ENCODE results near the gene TRIM41. TPM values are rescaled to one million over a fixed set of nuclear protein-coding genes. Genes with fewer than 3 reads are reported as not detected.

TRIM41 gene
- total and polyA plus RNA-seq, 9 of the 15 experiments (the other 6 are each of a cell fraction or from before 2014, with no cell fraction given): 1.8 to 47.6 (median 20.9) TPM

GRCh38 chr5:181261320-181262049 is 38.4 kb downstream of the TRIM41 start (continued):
- TF ChIP-seq ZBTB26 (CRISPR knock-in tag; IDR thresholded peaks at IDR 0.05) (no peak), SRSF7 (optimal IDR thresholded peaks at IDR 0.05; ENCODE audit: low read depth, low read length) (no peak), HNRNPLL (IDR thresholded peaks at IDR 0.05; ENCODE audit: low read depth, low read length, poor library complexity, severe bottlenecking) (peak; percentile 68), EP400 (IDR thresholded peaks at IDR 0.05) (peak; percentile 78; the same call in 1 of the 2 replicates), ZNF707 (CRISPR knock-in tag; conservative IDR thresholded peaks at IDR 0.05) (no peak), NUFIP1 (IDR thresholded peaks at IDR 0.05; ENCODE audit: partially characterized antibody) (no peak), GABPA (tag; conservative IDR thresholded peaks at IDR 0.05; ENCODE audit: low read depth) (peak; percentile 72), CBFA2T3 (IDR thresholded peaks at IDR 0.05) (no peak), ELF2 (CRISPR knock-in tag; IDR thresholded peaks at IDR 0.05) (peak; percentile 32; the same call in 1 of the 2 replicates), ZNF57 (CRISPR knock-in tag; IDR thresholded peaks at IDR 0.05) (no peak), POLR2B (IDR thresholded peaks at IDR 0.05; ENCODE audit: low read depth, partially characterized antibody) (peak; percentile 72), TCFL5 (CRISPR knock-in tag; conservative IDR thresholded peaks at IDR 0.05) (no peak), IRF2 (CRISPR knock-in tag; IDR thresholded peaks at IDR 0.05) (no peak), ELK3 (CRISPR knock-in tag; IDR thresholded peaks at IDR 0.05) (no peak), CCNT2 (IDR thresholded peaks at IDR 0.05; ENCODE audit: borderline replicate concordance, extremely low read depth, insufficient read length, low read depth, low read length) (peak; percentile 20), LEF1 (IDR thresholded peaks at IDR 0.05) (no peak), MYBL2 (IDR thresholded peaks at IDR 0.05; ENCODE audit: low read depth) (no peak), MYBL2 (CRISPR knock-in tag; IDR thresholded peaks at IDR 0.05; ENCODE audit: borderline replicate concordance) (no peak), ID3 (CRISPR knock-in tag; IDR thresholded peaks at IDR 0.05) (no peak), ID3 (tag; IDR thresholded peaks at IDR 0.05) (no peak)
- TF ChIP-seq, protein P1, sequence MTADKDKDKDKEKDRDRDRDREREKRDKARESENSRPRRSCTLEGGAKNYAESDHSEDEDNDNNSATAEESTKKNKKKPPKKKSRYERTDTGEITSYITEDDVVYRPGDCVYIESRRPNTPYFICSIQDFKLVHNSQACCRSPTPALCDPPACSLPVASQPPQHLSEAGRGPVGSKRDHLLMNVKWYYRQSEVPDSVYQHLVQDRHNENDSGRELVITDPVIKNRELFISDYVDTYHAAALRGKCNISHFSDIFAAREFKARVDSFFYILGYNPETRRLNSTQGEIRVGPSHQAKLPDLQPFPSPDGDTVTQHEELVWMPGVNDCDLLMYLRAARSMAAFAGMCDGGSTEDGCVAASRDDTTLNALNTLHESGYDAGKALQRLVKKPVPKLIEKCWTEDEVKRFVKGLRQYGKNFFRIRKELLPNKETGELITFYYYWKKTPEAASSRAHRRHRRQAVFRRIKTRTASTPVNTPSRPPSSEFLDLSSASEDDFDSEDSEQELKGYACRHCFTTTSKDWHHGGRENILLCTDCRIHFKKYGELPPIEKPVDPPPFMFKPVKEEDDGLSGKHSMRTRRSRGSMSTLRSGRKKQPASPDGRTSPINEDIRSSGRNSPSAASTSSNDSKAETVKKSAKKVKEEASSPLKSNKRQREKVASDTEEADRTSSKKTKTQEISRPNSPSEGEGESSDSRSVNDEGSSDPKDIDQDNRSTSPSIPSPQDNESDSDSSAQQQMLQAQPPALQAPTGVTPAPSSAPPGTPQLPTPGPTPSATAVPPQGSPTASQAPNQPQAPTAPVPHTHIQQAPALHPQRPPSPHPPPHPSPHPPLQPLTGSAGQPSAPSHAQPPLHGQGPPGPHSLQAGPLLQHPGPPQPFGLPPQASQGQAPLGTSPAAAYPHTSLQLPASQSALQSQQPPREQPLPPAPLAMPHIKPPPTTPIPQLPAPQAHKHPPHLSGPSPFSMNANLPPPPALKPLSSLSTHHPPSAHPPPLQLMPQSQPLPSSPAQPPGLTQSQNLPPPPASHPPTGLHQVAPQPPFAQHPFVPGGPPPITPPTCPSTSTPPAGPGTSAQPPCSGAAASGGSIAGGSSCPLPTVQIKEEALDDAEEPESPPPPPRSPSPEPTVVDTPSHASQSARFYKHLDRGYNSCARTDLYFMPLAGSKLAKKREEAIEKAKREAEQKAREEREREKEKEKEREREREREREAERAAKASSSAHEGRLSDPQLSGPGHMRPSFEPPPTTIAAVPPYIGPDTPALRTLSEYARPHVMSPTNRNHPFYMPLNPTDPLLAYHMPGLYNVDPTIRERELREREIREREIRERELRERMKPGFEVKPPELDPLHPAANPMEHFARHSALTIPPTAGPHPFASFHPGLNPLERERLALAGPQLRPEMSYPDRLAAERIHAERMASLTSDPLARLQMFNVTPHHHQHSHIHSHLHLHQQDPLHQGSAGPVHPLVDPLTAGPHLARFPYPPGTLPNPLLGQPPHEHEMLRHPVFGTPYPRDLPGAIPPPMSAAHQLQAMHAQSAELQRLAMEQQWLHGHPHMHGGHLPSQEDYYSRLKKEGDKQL (CRISPR knock-in tag; IDR thresholded peaks at IDR 0.05; ENCODE audit: borderline replicate concordance): no peak

Data from K562 (cell line).